Measurements from ENCODE around the gene GLUD2. TPM values are rescaled to one million over a fixed set of nuclear protein-coding genes. Genes with fewer than 3 reads are reported as not detected.

Gene GLUD2
- total and polyA plus RNA-seq, 2 of the 4 experiments (the other 2 are of a cell fraction) = 0.51 to 1.6 TPM

DNA sequence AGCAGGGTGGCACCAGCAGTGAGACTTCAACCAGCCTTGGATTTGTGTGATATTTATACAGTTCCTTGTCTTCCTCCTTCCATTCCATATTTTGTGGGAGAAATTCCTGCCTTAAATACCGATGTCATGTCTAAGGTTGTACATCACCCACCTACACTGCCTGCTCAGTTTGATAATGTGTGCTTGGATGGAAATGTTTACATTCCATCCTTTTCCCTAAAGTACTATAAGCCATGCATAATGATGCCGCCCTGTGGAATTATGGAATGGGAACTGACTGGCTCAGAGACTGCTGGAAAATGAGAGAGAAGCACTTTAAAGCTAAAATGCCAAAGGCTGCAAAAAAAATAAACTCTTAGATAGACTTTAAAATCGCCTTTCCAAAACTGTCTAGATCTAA, 11.3 kb upstream of the GLUD2 start:
- Histone ChIP-seq H3K18ac (ENCODE audit: low read depth, low read length) (no peak overlapping the region), H3K9me3 (ENCODE audit: control insufficient read depth, insufficient read depth, low read length) (no peaks in the 10 kb centered on the region), H3K9me1 (ENCODE audit: insufficient read depth, low read length) (no peaks in the 10 kb centered on the region), H2AK9ac (replicated peaks; ENCODE audit: low read depth, low read length, poor library complexity) (no peak overlapping the region), H3K14ac (replicated peaks; ENCODE audit: low read depth, low read length) (no peak overlapping the region), H3K56ac (ENCODE audit: extremely low read depth, insufficient read depth, low read length) (no peak overlapping the region), H2AK5ac (ENCODE audit: low read depth, low read length) (no peak overlapping the region), H3K27ac (ENCODE audit: insufficient read depth, low read length) (no peak overlapping the region), H4K20me1 (ENCODE audit: insufficient read depth, low read length) (no peaks in the 10 kb centered on the region), H3K4me2 (ENCODE audit: low read depth, low read length) (no peak overlapping the region), H3K79me1 (ENCODE audit: low read depth in 1 of 2, low read length in 2 of 2) (no peaks in the 10 kb centered on the region), H2BK5ac (ENCODE audit: low read depth, low read length, poor library complexity, severe bottlenecking) (no peak overlapping the region), H3K4me1 (ENCODE audit: control insufficient read depth, insufficient read depth, low read length) (no peaks in the 10 kb centered on the region), H3K36me3 (ENCODE audit: control insufficient read depth, insufficient read depth, low read length) (no peaks in the 10 kb centered on the region), H3K4ac (ENCODE audit: low read depth, low read length) (no peak overlapping the region), H2AFZ (replicated peaks; ENCODE audit: low read length, poor library complexity) (no peak overlapping the region), H3K9ac (ENCODE audit: low read depth, low read length) (no peak overlapping the region), H4K91ac (ENCODE audit: insufficient read depth, low read depth, low read length) (no peak overlapping the region), H3K23ac (ENCODE audit: low read depth, low read length) (no peak overlapping the region), H2BK20ac (ENCODE audit: low read depth, low read length) (no peak overlapping the region), H2BK15ac (ENCODE audit: low read depth, low read length) (no peak overlapping the region), H3K4me3 (ENCODE audit: insufficient read depth, low read depth, low read length) (no peak overlapping the region), H4K8ac (ENCODE audit: low read depth in 2 of 2, low read length in 2 of 2) (no peak overlapping the region), H3K27me3 (ENCODE audit: control insufficient read depth, insufficient read depth, low read length) (no peaks in the 10 kb centered on the region), H2BK120ac (ENCODE audit: low read depth, low read length) (no peak overlapping the region), H4K5ac (ENCODE audit: low read depth, low read length) (no peak overlapping the region)
- TF ChIP-seq, protein P1, sequence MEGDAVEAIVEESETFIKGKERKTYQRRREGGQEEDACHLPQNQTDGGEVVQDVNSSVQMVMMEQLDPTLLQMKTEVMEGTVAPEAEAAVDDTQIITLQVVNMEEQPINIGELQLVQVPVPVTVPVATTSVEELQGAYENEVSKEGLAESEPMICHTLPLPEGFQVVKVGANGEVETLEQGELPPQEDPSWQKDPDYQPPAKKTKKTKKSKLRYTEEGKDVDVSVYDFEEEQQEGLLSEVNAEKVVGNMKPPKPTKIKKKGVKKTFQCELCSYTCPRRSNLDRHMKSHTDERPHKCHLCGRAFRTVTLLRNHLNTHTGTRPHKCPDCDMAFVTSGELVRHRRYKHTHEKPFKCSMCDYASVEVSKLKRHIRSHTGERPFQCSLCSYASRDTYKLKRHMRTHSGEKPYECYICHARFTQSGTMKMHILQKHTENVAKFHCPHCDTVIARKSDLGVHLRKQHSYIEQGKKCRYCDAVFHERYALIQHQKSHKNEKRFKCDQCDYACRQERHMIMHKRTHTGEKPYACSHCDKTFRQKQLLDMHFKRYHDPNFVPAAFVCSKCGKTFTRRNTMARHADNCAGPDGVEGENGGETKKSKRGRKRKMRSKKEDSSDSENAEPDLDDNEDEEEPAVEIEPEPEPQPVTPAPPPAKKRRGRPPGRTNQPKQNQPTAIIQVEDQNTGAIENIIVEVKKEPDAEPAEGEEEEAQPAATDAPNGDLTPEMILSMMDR (conservative IDR thresholded peaks at IDR 0.05; ENCODE audit: low read depth, low read length) = no peak
- TF ChIP-seq CEBPB (IDR thresholded peaks at IDR 0.05; ENCODE audit: low read depth, low read length) (no peak), POLR2A (IDR thresholded peaks at IDR 0.05; ENCODE audit: low read depth, low read length) (no peak), MAZ (IDR thresholded peaks at IDR 0.05; ENCODE audit: borderline replicate concordance, low read depth, low read length) (no peak), RFX5 (IDR thresholded peaks at IDR 0.05; ENCODE audit: low read depth, low read length) (no peak), FOS (IDR thresholded peaks at IDR 0.05; ENCODE audit: low read depth, low read length) (no peak), CHD1 (IDR thresholded peaks at IDR 0.05; ENCODE audit: low read depth, low read length) (no peak), MAFK (IDR thresholded peaks at IDR 0.05; ENCODE audit: low read depth, low read length) (no peak), MXI1 (IDR thresholded peaks at IDR 0.05; ENCODE audit: borderline replicate concordance, low read depth, low read length) (no peak), SMC3 (IDR thresholded peaks at IDR 0.05; ENCODE audit: low read depth, low read length) (no peak), RCOR1 (IDR thresholded peaks at IDR 0.05; ENCODE audit: insufficient replicate concordance, low read length) (no peak), BHLHE40 (IDR thresholded peaks at IDR 0.05; ENCODE audit: low read depth, low read length) (no peak), RAD21 (IDR thresholded peaks at IDR 0.05; ENCODE audit: low read length) (no peak), NFE2L2 (IDR thresholded peaks at IDR 0.05; ENCODE audit: low read depth, low read length) (no peak)
- TF ChIP-seq, protein P2, sequence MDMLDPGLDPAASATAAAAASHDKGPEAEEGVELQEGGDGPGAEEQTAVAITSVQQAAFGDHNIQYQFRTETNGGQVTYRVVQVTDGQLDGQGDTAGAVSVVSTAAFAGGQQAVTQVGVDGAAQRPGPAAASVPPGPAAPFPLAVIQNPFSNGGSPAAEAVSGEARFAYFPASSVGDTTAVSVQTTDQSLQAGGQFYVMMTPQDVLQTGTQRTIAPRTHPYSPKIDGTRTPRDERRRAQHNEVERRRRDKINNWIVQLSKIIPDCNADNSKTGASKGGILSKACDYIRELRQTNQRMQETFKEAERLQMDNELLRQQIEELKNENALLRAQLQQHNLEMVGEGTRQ (IDR thresholded peaks at IDR 0.05; ENCODE audit: low read depth, low read length) = no peak
- TF ChIP-seq, protein P3, sequence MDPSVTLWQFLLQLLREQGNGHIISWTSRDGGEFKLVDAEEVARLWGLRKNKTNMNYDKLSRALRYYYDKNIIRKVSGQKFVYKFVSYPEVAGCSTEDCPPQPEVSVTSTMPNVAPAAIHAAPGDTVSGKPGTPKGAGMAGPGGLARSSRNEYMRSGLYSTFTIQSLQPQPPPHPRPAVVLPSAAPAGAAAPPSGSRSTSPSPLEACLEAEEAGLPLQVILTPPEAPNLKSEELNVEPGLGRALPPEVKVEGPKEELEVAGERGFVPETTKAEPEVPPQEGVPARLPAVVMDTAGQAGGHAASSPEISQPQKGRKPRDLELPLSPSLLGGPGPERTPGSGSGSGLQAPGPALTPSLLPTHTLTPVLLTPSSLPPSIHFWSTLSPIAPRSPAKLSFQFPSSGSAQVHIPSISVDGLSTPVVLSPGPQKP (IDR thresholded peaks at IDR 0.05; ENCODE audit: borderline replicate concordance, low read depth, low read length) = no peak
- POLR2A ChIA-PET (ENCODE audit: unreplicated experiment) = no interaction called here
- CTCF ChIA-PET = no interaction called here
- no TSS peak for BruUV-seq (replicated peaks)
- dilution Hi-C loops (cut with HindIII; ENCODE audit: low sequenced_read_pairs, unreplicated experiment) = no loop called here
- DNase-seq (no peak), ATAC-seq (ENCODE audit: low read depth) (no peak)
- no CpG with 5 or more reads among the region's 3 CpGs for WGBS, 2 experiments (ENCODE audit: extremely low coverage in 2 of 2, insufficient read length in 1 of 2)
- in situ Hi-C loops (cut with MboI; ENCODE audit: low sequenced_read_pairs) = no loop called here
- intact Hi-C loops (cut with micrococcal nuclease) = no loop called here
